ENCODE measurements around the gene MICALL1. TPM values are rescaled to one million over a fixed set of nuclear protein-coding genes. Genes with fewer than 3 reads are reported as not detected.

Gene MICALL1
- polyA plus RNA-seq (2013, experiment 1 of 2; ENCODE audit: insufficient read length) = 84.2 TPM
- polyA plus RNA-seq (2013, experiment 2 of 2; ENCODE audit: insufficient read length) = 105 TPM

DNA sequence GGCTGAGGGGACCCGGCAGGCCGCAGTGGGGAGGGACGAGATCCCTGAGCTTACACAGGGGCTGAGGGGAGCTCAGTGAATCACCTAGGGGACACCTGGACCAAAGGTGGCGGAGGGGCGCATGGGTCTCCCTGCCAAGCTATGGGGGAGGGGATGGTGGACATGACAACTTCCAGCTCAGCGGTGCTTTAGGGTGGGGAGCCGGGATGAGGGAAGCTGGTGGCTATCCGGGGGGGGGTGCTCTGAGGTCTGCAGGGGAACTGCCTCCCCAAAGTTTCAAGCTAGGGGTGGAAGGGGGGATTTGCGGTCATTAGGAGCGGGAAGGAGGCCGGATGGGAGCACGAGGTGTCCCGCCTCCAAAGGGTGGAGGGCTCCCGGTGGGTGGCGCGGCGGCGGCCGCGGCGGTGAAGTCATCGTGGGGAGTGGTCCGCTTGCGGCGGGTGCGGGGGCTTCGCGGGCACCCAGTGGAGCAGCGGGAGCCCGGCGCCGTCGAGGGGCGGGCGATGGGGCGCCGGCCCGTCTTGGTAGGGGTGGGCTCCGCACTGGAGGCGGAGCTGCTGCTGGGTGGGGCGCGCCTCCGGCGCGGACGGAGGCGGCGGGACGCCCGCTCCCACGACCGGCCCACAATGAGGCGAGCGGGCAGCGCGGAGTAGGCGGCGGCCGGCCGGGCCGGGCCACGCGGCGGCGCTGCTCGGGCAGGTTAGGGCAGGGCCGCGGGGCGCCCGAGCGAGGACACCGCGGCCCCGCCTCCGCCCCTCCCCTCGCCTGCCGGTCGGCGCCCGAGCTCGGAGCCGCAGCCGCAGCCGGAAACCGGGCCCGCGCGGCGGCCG, at the start of gene MICALL1:
Gene MICALL1 (plus strand): TSS at position 764 of the 830 bp plus-strand sequence. CDS start 126 bp downstream, outside the sequence.
- peak; percentile 88 for DNase-seq

DNA sequence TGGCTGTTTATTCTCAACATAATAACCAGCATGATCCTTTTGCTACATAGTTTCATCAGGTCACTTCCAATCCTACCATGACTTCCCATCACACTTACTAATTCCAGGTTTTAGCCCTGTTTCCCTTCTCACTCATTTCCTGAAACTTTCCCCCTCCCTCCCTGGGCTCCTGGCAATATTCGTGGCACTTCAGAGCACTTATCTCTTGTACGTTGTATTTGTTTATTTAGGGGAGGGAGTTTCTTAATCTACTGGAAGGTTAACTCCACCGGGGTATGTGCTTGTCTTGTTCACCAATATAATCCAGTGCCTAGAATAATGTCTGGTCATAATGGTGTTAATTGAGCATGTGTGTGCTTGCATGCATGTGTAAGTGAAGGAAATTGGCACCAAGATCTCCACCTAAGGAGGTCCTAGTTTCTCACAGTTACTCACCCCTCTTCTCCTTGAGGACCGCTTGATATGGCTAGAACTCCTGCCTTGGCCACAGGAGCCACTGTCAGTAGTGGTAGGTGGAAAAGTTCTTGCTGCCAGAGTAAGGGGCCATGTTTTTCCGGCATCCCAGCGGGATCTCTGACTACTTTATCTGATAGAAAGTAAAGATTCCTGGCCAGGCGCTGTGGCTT, 45.2 kb upstream of the MICALL1 start:
- no peak for DNase-seq

- no peak for DNase-seq
Observed at GRCh38 chr22:37862570-37863325, 43.3 kb upstream of the MICALL1 start.

GRCh38 chr22:37865510-37865909, 40.6 kb upstream of the MICALL1 start:
- no peak for DNase-seq

DNA sequence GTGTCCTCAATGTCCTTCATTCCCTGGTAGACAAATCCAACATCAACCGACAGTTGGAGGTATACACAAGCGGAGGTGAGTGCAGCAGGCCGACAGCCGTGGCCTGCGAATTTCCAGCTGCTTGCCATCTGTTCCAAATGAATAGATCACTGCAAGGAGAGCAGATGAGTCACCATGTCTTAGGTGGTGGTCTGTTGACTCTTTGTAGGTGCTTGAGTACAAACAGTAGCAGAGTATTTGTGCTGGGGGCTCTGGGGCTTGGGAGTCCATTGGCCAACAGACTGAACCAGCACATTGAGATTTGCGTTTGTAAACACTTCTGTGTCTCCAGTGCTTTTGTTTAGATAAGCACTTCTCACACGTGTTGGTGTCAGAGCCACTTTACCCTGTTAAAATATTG, 35.8 kb upstream of the MICALL1 start:
- no peak for DNase-seq

- DNase-seq = peak; percentile 70
Observed at GRCh38 chr22:37880668-37881440, 25.2 kb upstream of the MICALL1 start.

GRCh38 chr22:37884420-37884819, 21.7 kb upstream of the MICALL1 start:
- peak; percentile 35 for DNase-seq

DNA sequence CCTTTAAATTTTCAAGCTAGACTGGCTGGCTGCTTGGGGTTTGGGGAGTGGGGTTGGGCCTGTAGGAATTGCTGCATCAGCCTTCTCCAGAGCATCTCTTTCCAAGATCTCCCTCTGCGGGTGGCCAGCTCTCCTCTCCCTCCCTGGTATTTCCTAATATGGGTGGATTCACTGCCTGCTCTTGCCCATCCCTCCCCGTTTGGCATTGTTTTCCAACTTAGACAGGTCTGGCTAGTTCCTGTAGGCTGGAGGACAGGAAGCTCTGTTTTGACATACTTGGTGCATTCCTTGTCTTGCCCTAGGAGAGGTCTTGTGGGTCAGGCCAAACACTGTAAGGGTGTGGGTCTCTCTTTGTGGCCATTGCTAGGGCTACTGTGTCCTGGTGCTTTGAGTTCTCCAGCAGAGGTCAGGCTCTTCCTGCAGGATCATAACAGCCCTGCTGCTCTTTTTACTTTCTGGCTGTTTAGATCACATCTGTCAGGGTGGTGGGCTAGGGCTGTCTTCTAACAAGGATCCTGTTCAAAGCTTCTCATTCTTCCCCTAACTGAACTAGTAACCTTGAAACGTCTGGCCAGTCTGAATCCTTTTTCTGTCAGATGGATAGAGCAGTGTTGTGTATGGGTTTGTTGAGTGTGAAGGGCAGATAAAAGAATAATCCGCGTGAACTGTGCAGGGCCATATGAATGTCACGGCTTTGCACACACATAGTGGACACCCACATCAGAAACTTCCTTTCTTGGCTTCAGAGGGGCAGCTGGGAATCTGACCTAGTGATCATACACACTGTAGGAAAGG, 18.3 kb upstream of the MICALL1 start:
- peak; percentile 98 for DNase-seq

GRCh38 chr22:37891926-37892325, 14.2 kb upstream of the MICALL1 start:
- DNase-seq = no peak

DNA sequence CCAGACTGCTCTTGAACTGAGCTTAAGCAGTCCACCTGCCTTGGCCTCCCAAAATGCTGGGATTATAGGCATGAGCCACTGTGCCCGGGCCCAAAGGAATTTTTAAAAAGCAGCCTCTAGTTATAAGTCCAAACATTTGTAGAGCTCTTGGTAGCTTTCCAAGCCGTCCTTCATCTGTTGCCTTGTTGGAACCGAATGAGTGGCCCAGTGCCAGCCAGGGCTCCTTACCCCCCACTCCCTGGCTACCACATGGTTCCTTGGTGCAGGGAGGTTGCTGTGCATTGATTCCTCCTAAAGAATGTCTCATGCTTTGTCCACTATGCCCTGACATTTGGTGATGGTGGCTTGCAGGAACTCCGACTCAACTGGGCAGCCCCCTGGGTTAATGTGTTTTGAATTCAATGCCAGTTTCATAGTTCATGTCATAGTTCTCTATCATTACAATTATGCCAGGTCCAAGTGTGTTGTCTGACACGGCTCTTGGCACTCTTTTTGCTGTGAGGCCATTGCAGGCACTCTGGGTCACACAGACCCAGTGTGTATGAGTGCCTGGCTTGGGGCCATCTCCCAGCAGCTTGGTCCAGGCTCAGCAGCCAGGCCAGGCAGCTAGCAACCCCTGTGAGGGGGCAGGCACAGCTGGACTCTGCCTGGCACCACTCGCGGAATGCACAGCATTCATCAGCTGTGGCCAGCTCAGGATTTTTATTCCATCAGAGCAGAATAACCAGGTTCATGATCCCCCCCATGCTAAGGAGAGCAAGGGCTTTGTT, 13.3 kb upstream of the MICALL1 start:
- no peak for DNase-seq

DNA sequence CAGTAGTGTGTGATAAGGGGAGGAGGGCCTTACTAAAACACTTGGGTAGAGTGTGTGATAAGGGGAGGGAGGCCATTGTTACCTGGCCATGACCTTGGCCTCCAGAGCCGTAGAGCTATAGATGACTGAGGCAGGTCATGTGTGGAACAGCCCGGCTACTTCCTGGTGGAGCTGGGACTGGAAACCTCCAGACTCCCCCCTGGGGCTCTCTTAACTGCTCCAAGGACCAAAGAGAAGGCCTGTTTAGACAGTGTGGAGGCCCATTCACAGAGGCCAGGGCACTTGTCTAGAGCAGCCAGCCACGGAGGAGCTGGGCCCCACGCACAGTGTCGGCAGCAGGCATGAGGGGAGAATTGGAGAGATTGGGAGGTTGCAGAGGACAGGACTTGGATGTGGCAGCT, 12.5 kb upstream of the MICALL1 start:
- no peak for DNase-seq

- DNase-seq = no peak
Observed at GRCh38 chr22:37894939-37895670, 11.0 kb upstream of the MICALL1 start.

- no peak for DNase-seq
Observed at GRCh38 chr22:37896181-37896592, 9.9 kb upstream of the MICALL1 start.

GRCh38 chr22:37896939-37897338, 9.2 kb upstream of the MICALL1 start:
- DNase-seq = no peak

DNA sequence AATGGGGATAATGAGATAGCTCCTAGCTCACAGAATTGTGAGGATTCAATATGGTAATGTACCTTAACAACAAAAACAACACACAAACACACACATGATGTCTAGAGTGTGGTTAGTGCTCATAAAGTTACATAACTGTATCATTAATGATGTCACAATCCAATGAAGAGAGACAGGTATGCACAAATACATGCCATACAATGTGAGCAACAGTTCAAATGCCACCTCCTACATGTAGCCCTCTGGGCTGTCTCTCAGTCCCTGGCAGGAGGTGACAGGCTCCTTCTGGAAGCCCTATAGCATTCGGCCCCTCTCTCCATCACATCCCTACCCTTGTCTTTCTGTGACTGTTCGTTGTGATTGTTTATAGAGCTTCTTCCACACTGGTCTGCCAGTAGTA, 8.3 kb upstream of the MICALL1 start:
- no peak for DNase-seq

DNA sequence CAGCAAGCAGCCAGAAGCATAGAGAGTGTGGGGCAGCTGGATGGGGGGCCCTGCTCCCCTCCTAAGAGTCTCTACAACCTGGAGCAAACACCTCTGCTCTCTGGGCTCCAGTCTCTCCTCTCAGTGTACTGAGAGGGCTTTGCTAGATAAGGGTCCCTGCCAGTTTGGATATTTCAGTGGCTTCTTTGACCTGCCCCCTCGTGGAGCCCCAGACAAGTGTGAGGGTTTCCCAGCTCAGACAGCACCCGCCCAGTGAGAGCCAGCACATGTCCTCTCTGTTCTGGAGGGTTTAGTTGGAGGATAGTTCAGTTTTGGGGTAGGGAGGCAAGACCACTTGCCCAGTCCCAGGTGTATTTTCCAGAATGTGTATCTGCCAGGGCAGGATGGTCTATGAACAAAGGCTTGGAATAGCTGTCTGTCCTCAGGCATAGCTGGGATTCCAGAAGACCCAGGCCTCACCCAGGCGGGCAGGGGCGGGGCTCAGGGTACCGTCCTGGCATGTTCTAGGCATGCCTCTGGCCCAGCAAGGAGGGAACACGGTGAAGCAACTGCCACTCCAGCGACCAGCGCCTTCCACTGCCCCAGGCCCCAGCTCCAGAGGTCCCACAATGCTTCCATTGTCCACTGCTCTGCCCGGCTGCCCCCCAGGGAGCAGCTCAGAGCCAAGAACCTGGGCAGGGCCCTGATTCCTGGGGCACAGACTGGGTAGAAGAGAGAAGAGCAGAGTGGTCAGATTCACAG, 7.5 kb upstream of the MICALL1 start:
- peak; percentile 40 for DNase-seq

GRCh38 chr22:37904572-37905533, 1.2 kb upstream of the MICALL1 start:
- peak; percentile 100 for DNase-seq

All from fibroblast of skin of back (primary cell).